Retinal pigment epithelial cell (primary cell): ENCODE data around the gene CBX8.

Experiments
- DNase-seq: peaks from one replicate; pipeline ENCODE4 v3.0.0-alpha.2; 2010; ENCODE audit warnings: low read depth
- H3K4me3 ChIP-seq: 2 replicates; pipeline ENCODE4 v1.5.1; 2011; ENCODE audit warnings: mild to moderate bottlenecking, low read length, control low read depth, moderate library complexity
- CTCF ChIP-seq: conservative IDR thresholded peaks from 2 replicates; pipeline ENCODE4 v1.5.1; 2011; ENCODE audit warnings: low read depth, low read length, control low read depth, inconsistent platforms

Gene CBX8

GRCh38 chr17:79795795-79796443 is 958 bp downstream of the CBX8 start:
- DNase-seq, result no peak
- TF ChIP-seq CTCF, result no peak

GRCh38 chr17:79794659-79795511 is 2.0 kb downstream of the CBX8 start:
- DNase-seq, result no peak
- H3K4me3 ChIP-seq, result no peak overlapping the region
- TF ChIP-seq CTCF, result no peak

More at GRCh38 chr17:79795795-79796443, 958 bp downstream of the CBX8 start:
- peak overlapping the region; percentile 75 for H3K4me3 ChIP-seq

- TF ChIP-seq CTCF, result no peak
- peak overlapping the region; percentile 32 for H3K4me3 ChIP-seq
- no peak for DNase-seq
Observed at GRCh38 chr17:79793924-79794304, 3.0 kb downstream of the CBX8 start.

GRCh38 chr17:79792984-79793923 is 3.6 kb downstream of the CBX8 start:
- DNase-seq, result no peak
- peak overlapping the region; percentile 32 for H3K4me3 ChIP-seq
- TF ChIP-seq CTCF, result no peak

- DNase-seq, result no peak
- no peak for TF ChIP-seq CTCF
- H3K4me3 ChIP-seq, result no peak overlapping the region
Observed at GRCh38 chr17:79792341-79792871, 4.5 kb downstream of the CBX8 start.

- TF ChIP-seq CTCF, result no peak
- no peak for DNase-seq
- H3K4me3 ChIP-seq, result no peak overlapping the region
Observed at GRCh38 chr17:79791735-79792161, 5.1 kb downstream of the CBX8 start.
